Nephron (organoid): Measurements from ENCODE around the gene ZCCHC7.
"Not testable (repeated sequence)": the region's sequence is repeated elsewhere in the genome, so short reads cannot be mapped to it uniquely, and the experiment has no call there.

Experiments used
- H3K27ac Mint-ChIP-seq, 3 experiments: 2 replicates each; pipeline ENCODE4 v1.8.0; 2020; ENCODE audit warnings: mixed read lengths in 3 of 3, mild to moderate bottlenecking in 2 of 3, moderate library complexity in 1 of 3
- H3K27me3 Mint-ChIP-seq: 2 replicates; pipeline ENCODE4 v1.8.0; 2021; ENCODE audit warnings: low read depth, mild to moderate bottlenecking, moderate library complexity, mixed read lengths
- H3K36me3 Mint-ChIP-seq: 2 replicates; pipeline ENCODE4 v1.8.0; 2020; ENCODE audit warnings: low read depth, mixed read lengths
- H3K4me1 Mint-ChIP-seq: 2 replicates; pipeline ENCODE4 v1.8.0; 2020; ENCODE audit warnings: mixed read lengths
- H3K4me3 Mint-ChIP-seq, 3 experiments: 2 replicates each; pipeline ENCODE4 v1.8.0; 2020; ENCODE audit warnings: mild to moderate bottlenecking in 3 of 3, mixed read lengths in 3 of 3, moderate library complexity in 2 of 3
- H3K9me3 Mint-ChIP-seq: 2 replicates; pipeline ENCODE4 v1.8.0; 2020; ENCODE audit warnings: mixed read lengths
- TF ChIP-seq, protein P1 (sequence below), 3 experiments: fragments of 200-600 bp; sonication (generic); IDR thresholded peaks; one replicate each; pipeline ENCODE4 v1.5.0; 2021; ENCODE audit warnings: antibody characterized with exemption in 3 of 3; ENCODE audit not compliant: unreplicated experiment in 3 of 3

Gene ZCCHC7

DNA sequence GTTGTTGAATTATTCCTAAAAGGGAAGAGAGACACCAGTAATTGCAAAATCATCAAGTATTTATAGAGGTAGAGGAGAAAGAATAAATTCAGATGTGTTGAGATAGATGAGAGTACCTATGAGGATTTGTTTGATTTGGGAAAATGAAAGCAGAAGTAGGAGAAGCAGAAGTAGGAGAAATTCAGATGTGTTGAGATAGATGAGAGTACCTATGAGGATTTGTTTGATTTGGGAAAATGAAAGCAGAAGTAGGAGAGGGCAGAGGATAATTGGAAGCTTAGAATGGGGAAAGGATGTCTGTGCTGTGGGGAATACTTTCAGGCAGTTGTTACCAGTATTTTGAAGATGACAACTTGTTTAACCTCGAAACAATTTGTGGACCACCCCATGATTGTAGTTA is 35.1 kb upstream of the ZCCHC7 start:
- H3K9me3 Mint-ChIP-seq, result no peaks in the 10 kb centered on the region
- H3K27ac Mint-ChIP-seq, result no peak overlapping the region
- no peak overlapping the region for H3K4me3 Mint-ChIP-seq
- H3K4me1 Mint-ChIP-seq, result peaks cover 35% of the 10 kb centered on the region
- peaks cover 28% of the 10 kb centered on the region for H3K36me3 Mint-ChIP-seq
- TF ChIP-seq, protein P1, sequence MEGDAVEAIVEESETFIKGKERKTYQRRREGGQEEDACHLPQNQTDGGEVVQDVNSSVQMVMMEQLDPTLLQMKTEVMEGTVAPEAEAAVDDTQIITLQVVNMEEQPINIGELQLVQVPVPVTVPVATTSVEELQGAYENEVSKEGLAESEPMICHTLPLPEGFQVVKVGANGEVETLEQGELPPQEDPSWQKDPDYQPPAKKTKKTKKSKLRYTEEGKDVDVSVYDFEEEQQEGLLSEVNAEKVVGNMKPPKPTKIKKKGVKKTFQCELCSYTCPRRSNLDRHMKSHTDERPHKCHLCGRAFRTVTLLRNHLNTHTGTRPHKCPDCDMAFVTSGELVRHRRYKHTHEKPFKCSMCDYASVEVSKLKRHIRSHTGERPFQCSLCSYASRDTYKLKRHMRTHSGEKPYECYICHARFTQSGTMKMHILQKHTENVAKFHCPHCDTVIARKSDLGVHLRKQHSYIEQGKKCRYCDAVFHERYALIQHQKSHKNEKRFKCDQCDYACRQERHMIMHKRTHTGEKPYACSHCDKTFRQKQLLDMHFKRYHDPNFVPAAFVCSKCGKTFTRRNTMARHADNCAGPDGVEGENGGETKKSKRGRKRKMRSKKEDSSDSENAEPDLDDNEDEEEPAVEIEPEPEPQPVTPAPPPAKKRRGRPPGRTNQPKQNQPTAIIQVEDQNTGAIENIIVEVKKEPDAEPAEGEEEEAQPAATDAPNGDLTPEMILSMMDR (IDR thresholded peaks at IDR 0.05; ENCODE audit: unreplicated experiment in 3 of 3), result no peak
- no peaks in the 10 kb centered on the region for H3K27me3 Mint-ChIP-seq

DNA sequence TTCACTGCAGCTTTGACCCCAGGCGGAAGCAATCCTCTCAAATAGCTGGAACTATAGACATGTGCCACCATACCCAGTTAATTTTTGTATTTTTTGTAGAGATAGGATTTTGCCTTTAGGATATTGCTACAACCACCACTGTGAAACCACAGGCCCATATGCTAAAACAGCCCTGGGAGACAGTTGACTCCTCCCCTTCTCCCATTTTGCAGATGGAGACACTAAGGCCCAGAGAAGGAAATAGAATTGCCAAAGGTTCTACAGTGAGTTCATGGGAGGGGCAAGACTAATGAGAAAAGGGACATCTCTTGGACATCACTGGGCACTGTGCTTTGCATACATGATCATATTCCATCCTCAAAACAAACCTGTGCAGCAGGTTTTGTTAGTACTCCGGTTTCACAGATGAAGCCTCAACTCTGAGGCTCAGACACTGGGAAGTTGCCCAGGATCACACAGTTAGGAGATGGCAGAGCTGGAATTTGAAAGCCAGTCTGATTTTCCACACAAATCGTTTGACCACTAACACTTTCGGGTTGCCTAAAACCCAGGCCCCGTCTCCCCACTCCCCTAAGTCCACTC is 27.6 kb upstream of the ZCCHC7 start:
- not testable (repeated sequence) for H3K4me1 Mint-ChIP-seq, H3K9me3 Mint-ChIP-seq, H3K27ac Mint-ChIP-seq, H3K4me3 Mint-ChIP-seq, H3K27me3 Mint-ChIP-seq
- peaks cover 16% of the 10 kb centered on the region for H3K36me3 Mint-ChIP-seq

DNA sequence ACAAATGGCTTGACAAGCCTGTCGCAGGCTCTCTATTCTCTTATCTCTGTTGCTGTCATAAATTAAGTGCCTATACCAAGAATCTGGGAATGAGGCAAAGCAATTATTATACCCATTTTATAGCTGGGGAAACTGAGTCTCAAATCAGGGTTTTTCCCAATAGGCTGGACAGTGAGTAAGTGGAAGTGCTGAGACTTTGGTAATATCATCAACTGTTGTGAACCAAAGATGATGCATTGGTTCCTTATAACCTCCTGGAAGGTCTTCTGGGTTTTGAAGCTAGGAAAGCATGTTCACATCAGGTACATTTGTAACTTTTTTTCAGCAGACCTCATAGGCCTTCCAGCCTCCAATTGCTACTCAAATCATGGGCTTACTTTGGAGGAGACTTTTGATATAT is 25.6 kb upstream of the ZCCHC7 start:
- Mint-ChIP-seq H3K4me3 (no peak overlapping the region), H3K27me3 (no peaks in the 10 kb centered on the region), H3K9me3 (no peaks in the 10 kb centered on the region), H3K4me1 (no peaks in the 10 kb centered on the region), H3K27ac (no peak overlapping the region), H3K36me3 (peaks cover 4% of the 10 kb centered on the region)
- TF ChIP-seq, protein P1 (IDR thresholded peaks at IDR 0.05; ENCODE audit: unreplicated experiment in 3 of 3), result no peak

DNA sequence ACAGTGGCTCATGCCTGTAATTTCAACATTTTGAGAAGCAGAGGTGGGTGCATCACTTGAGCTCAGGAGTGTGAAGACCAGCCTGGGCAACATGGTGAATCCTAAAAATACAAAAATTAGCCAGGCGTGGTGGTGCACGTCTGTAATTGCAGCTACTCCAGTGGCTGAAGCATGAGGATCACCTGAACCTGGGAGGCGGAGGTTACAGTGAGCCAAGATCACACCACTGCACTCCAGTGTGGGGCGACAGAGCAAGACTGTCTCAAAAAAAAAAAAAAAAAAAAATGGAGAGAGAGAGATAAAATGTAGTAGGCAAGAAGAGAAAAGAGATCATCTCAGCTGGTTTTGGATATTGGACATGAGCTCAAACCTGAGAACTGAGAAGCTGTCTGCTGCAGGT is 23.7 kb upstream of the ZCCHC7 start:
- Mint-ChIP-seq H3K4me3 (no peak overlapping the region), H3K36me3 (no peaks in the 10 kb centered on the region), H3K9me3 (no peaks in the 10 kb centered on the region), H3K27ac (no peak overlapping the region), H3K4me1 (no peaks in the 10 kb centered on the region), H3K27me3 (no peaks in the 10 kb centered on the region)
- TF ChIP-seq, protein P1 (IDR thresholded peaks at IDR 0.05; ENCODE audit: unreplicated experiment in 3 of 3), result no peak

DNA sequence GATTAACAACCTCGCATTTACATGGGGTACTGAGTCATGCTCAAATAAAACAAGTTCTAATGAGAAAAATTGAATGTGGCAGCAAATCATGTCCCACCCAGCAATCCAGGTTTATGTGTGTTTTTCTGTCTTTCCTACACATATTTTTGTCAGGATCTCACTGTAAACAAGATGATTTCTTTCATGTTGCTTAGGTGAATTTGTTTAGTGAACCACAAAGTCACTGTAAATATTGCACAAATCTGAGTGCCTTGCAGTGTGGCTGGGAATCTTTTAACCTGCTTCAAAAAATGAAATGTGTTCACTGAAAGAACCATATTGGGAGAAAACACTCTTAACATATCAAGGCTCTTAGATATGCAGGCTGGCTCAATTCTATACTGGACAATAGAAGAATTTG is 23.1 kb upstream of the ZCCHC7 start:
- Mint-ChIP-seq H3K9me3 (no peaks in the 10 kb centered on the region), H3K36me3 (no peaks in the 10 kb centered on the region), H3K4me1 (no peaks in the 10 kb centered on the region), H3K4me3 (no peak overlapping the region), H3K27me3 (no peaks in the 10 kb centered on the region), H3K27ac (no peak overlapping the region)
- TF ChIP-seq, protein P1 (IDR thresholded peaks at IDR 0.05; ENCODE audit: unreplicated experiment in 3 of 3), result no peak

DNA sequence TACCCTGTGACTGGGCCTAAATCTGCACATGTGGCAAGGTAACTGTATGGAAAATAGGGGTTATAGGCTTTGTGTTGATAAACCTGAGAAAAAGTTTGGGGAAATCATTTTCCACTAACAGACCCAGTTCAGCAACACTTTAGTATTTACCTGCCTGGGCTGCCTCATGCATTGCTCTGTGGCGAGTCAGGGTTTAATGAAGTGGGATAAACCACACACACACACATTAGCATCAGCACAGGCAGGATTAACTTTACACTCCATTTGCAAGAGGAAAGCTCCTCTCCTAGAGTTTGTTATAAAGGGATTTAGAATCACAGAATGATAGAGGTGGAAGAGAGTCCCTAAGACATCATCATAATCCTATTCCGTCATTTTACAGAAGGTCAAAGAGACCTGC is 20.0 kb upstream of the ZCCHC7 start:
- Mint-ChIP-seq H3K27ac (no peak overlapping the region), H3K4me1 (no peaks in the 10 kb centered on the region), H3K9me3 (no peaks in the 10 kb centered on the region), H3K36me3 (no peaks in the 10 kb centered on the region), H3K27me3 (peaks cover 4% of the 10 kb centered on the region), H3K4me3 (no peak overlapping the region)
- TF ChIP-seq, protein P1 (IDR thresholded peaks at IDR 0.05; ENCODE audit: unreplicated experiment in 3 of 3), result no peak
